ENCODE data around the gene AGFG2.

- TF ChIP-seq, protein P1, sequence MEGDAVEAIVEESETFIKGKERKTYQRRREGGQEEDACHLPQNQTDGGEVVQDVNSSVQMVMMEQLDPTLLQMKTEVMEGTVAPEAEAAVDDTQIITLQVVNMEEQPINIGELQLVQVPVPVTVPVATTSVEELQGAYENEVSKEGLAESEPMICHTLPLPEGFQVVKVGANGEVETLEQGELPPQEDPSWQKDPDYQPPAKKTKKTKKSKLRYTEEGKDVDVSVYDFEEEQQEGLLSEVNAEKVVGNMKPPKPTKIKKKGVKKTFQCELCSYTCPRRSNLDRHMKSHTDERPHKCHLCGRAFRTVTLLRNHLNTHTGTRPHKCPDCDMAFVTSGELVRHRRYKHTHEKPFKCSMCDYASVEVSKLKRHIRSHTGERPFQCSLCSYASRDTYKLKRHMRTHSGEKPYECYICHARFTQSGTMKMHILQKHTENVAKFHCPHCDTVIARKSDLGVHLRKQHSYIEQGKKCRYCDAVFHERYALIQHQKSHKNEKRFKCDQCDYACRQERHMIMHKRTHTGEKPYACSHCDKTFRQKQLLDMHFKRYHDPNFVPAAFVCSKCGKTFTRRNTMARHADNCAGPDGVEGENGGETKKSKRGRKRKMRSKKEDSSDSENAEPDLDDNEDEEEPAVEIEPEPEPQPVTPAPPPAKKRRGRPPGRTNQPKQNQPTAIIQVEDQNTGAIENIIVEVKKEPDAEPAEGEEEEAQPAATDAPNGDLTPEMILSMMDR (conservative IDR thresholded peaks at IDR 0.05; ENCODE audit: low read length) = no peak
- TF ChIP-seq EZH2phosphoT487 (IDR thresholded peaks at IDR 0.05; ENCODE audit: borderline replicate concordance) = no peak
Measured at GRCh38 chr7:100584683-100585510, 45.9 kb downstream of the AGFG2 start.
